CMK (cell line): ENCODE data around the gene PGF.

Experiments
- DNase-seq: peaks from one replicate; pipeline ENCODE4 v3.0.0-alpha.2; 2010; ENCODE audit warnings: low read depth

Gene PGF

DNA sequence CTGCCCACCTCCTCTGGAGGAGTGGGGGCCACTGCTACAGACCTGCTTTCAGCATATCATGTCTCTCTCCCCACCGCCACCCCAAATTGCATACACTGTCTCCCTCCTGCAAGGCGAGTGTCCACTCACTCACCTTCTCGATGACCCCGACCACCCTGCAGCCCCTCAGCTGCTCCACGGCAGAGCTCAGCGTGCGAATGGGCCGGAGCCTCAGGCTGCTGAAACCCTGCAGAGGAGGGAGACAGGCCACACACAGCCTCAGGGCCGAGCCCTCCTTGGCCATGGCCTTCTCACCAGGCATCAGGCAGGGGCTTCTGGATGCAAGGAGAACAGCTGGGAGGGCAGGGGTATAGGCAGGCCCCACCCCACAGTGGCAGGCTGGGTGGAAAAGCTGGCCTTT lies 37.0 kb downstream of the PGF start:
- no peak for DNase-seq

DNA sequence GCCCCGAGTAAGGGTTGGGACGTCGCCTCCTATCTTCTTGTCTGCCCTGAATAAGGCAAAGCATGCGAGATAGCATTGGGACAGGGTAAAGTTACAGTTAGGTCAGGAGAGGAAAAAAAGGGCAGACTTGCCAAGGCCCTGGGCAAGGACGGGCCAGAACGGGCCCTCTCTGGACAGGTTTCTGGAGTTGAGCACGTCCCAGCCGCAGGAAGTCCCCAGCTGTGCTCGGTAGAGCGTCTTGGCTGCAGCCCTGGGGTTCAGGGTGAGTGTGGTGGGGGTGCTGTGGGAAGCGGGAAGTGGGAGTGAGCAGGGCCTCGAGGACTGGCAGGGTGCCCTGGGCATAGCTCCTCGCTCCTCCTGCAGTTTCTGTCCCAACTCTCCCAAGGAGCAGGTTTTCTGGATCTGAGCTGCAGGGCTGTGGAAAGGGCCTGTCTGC lies 37.7 kb downstream of the PGF start:
- DNase-seq, result no peak

DNA sequence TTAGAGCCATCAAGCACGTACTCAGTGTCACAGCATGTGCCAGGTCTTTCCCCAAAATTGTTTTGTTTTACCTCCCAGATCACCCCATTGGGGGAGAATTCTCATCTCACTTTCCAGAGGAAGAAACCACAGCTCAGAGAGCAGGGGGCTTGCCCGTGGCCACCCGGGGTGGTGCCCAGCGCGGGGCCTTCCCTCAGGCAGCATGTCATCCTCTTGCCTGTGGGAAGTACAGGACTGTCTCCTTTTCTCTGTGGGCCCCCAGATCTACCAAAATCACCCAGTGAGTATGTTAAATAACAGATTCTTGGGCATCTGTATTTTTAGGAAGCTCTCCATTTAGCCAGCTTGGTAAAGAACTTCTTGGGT lies 38.2 kb downstream of the PGF start:
- DNase-seq, result no peak

DNA sequence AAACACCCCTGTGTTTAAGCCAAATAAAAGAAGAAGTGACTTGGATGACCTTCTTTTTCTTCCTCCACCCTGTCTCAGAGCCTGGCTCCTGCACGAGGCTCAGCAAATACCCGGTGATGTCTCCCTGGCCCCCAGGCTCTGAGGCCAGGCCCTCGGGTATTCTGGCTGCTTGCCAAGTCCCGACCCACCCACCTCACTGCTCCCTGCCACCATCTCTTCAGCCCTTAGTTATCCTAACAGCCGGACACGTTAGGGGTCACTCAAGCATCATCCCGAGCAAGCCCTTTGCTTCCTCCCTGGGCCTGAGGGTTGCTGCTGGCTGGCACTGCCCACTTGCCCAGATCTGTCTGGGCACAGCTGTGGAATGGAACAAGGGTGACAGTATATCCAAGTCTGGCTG lies 39.6 kb downstream of the PGF start:
- no peak for DNase-seq

DNA sequence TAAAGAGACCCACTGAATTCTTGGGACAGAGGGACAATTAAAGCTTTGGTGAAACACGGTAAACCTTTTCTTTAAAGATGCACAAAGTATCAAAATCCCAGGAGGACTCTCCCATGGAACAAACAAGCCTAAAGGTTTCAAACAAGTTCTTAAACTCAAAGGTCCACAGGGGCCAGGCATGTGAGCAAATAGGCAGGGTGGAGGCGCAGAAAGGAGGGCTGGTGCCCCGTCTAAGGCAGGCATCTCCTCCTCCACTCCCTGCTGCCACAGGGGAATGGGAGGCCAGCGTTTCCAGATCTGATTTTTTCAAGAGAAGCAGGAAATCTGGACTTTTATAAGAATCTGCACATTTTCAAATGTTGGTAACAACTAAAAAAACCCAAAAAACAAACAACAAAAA lies 40.0 kb downstream of the PGF start:
- DNase-seq, result no peak

DNA sequence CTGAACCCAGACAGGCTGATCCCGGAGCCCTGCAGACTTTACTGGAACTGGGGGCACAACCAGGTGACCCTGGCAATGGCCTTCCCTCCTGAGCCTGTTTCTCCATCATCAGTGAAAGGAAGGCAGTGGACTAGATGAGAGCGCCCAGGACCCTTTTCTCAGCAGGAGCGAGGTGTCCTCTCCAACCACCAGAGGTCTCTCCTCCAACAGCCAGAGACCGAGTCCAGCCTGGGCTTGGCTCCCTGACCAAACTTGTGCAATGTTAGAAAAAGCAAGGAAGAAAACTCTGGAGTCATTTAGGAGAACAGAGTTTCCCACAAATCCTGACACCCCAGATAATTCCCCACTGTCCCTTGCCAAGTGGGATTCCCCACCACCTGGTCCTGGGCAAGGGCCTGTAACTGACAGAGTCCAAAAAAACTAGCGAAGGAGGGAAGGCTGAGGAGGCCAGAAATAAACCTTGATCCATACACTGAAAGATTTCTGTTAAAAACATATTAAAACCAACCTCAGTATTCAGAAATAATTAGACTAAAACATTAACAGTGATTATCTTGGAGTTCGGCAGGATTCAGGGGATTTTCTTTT lies 41.3 kb downstream of the PGF start:
- DNase-seq, result no peak

DNA sequence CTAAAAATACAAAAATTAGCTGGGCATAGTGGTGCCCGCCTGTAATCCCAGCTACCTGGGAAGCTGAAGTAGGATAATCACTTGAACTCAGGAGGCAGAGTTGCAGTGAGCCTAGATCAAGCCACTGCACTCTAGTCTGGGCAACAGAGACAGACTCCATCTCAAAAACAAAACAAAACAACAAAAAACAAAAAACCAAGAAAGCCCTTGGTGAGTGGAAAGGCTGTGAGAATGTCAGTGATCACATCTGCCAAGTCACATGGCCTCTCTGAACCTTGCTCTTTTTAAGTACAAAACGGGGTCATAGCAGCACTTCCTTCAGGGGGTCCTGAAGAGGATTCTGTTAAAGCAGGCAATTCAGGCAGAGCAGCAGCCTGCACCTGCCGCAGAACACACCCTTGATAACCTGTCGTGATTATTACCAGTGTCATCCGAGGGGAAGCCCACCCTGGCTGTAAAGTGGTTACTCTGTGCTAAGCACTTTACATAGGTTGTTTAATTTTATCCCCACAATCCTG lies 41.9 kb downstream of the PGF start:
- DNase-seq, result no peak

DNA sequence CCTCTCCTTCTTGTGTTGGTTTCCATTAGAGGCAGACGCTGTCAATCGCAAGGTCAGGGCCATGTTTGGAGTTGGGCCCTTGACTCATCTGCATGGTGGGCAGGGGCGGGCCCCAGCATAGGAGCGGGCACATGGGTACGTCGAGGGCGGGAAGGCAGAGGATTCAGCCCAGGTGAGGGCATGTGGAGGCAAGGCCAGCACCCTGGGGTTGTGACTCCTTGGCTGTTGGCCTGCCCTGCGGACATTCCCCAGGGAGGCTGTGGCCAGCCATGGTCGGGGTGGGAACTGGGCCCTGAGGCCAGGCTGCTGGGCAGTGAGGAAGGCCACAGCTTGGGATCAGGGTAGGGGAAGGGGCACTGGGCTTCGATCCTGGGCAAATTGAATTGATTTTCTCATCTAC lies 42.6 kb downstream of the PGF start:
- no peak for DNase-seq

DNA sequence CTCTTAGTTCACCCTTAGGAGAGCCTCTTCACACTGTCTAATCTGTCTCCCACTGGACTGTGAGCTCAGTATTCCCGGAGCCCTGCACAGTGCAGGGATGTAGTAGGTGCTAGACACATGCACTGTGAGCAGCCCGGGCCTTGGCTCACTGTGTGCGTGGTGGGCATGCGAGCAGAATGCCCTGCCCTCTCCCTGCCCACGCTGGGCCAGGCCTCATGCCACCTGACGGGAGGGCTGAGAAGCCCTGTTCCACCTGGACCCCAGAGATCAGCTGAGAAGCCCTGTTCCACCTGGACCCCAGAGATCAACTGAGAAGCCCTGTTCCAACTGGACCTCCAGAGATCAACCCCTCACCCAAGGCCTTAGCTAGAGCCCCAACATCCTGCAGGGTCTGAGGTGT lies 43.3 kb downstream of the PGF start:
- DNase-seq, result no peak

DNA sequence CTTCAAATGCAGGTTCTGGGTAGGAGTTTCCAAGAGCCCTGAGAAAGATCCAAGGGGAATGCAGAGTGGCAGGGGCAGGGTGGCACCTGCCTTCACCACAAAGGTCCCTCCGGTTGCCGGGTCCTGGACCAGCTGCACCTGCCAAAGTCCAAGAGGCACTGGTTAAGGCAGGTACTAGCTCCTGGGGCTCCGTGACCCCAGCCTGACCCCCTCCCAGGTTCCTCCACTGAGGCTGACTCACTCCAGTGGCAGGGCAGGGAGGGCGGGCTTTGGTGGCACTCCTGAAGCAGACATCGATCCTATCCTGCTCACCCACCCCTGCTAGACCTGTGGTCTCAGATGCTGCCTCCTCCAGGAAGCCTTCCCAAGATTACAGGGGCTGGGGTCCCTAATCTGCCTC lies 43.7 kb downstream of the PGF start:
- no peak for DNase-seq

DNA sequence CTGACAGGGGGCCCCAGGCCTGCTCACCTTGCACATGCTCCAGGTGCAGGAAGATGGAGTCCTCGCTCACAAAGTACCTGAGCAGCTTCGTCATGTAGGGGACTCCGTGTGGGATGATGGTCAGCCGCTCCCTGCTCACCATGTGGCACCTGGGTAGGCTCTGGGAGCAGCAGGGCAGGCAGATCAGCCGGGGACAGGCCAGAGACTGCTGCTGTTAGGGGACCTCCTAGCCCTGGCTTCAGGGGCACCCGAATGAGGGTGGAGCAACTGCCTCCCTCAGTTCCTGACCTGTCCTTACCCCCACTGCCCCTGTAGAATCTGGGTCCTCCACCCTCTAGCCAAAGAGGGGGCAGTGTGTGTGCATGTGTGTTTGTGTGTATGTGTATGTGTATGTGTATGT lies 44.2 kb downstream of the PGF start:
- DNase-seq, result no peak

DNA sequence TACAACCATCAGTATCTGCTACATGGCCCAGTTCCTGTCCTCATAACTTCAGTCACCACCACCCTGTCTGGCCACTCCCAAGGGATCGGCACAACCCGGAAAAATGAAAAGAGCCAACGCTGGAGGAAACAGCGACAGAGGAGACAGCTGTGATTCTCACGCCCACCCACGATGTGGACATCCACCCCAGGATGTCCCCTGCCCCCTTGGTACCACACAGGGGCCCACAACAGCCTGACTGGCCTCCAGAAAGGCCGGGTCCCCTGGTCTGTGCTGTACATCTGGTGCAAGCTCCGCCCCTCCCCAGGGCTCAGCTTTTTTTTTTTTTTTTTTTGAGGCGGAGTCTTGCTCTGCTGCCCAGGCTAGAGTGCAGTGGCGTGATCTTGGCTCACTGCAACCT lies 44.8 kb downstream of the PGF start:
- no peak for DNase-seq

DNA sequence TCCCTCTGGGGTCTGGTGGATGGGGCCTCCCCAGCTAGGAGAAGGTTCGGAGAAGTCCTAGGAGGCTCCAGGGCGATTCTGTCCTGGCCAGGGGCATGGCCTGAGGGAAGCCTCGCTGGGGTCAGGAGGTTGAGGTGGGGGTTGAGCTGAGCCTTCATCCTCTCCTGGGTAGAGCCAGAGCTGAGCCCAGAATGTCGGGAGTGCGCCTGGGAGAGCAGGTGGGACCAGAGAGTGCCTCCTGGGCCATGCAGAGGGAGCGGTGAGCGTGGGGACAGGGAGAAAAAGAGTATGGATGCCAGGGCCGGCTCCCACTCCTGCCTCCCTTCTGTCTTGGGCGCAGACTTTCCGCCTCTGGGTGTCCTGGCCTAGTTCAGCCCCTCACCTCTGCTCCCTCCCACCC lies 45.5 kb downstream of the PGF start:
- DNase-seq, result no peak

DNA sequence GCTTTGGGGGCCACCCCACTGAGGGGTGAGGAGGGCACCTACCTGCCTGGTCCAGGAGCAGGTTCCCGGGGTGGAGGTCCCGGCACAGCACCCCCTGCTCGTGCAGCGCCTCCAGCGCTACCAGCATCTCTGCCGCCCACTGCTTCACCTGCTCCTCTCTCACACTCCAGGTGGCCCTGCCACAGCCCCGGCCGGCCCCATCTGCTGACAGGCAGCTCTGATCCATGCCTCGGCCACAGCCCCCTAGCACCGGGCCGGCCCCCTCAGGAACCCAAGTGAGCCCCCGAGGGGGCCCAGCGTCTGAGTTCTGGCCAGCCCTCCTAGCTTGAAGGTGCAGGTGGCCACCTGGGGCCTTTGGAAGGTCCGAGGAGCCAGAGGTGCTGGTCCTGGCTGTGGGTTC lies 45.9 kb downstream of the PGF start:
- no peak for DNase-seq

DNA sequence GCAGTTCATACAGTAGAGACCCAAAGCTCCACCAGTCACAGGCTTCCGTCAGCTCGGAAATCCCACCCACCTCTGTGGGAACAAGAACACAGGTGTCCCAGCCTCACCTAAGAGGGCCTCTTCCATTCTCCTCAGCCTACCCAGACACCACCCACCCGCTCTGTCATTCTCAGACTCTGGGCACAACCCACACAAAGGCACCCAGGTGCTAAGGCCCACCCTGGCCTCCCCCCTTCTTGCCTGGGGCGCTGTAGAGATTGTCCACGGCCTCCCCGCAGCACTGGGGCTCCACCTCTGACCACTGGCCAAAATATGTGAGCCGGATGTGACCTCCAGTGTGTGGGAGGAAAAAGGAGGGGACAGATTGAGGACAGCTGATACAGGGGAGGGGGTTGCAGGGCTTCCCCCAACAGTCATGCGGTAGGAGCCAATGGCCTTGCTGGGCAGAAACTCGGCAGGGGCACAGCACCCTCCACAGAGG lies 46.5 kb downstream of the PGF start:
- DNase-seq, result no peak

DNA sequence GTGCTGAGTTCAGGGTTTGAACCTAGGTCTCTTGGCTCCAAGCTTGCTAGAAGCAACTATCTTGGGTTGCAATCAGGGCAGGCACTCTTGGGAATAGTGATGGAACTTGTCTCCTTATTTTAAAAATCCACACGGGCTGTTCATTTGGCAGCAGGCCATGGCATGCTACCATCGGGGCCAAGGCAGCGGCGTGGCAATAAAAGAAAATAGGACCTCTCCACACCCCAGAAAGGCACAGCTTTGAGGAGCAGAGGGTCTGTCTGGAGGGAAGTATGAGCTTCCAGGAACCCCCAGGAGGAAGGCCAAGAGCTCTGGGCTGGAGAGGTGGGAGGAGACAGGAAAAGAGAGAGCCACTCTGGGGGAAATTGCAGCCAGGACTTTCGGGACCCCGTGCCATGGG lies 47.7 kb downstream of the PGF start:
- DNase-seq, result no peak

DNA sequence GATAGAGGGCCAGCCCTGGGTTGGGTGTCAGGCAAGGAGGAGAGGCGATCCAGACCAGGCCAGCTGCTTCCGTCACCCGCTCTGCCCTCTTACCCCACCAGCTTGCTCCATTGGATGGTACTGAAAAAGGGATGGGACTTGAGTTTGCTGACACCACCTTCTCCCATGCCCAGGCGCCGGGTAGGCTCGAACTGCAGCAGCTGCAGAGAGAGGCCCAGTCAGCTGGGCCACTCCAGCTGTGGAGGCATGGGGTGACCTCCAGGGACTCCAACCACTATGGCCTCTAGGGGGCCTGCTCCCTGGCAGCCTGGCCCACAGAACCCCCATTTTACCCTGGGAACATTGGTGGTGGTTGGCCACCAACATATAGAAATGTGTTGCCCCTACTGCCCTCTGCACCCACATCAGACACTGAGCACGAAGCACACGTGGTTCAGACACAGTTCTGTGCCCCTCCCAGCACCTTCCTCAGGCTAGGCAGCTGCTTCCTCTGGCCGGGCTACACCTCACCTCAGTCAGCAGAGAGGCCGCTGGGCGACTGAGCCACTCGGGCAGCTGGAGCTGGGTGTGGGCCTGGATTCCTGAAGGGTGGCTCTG lies 48.4 kb downstream of the PGF start:
- no peak for DNase-seq

DNA sequence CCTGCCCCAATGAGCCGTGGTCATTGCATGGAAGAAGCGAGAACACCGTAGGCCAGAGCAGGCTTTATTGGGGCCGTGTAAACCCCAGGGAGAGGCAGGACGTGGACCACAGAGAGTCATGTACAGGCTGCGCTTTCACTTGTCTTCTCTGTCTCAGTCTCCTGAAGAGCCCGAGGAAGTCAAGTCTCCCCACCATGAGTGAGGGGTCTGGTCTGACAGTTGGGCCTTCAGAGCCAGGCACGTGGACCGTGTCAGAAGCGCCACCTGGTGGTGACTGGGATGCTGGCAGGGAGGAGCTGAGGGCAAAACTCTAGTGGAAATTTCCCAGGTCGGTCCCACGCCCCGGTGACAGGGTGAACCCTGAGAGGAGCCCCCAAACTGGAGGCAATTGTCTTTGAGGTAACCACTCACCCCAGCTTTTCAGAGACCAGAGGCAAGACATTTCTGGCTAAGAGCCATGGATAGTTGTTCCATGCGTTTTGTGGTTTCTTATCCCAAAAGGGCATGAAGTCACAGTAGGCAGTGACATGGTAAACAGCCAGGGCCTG lies 49.7 kb downstream of the PGF start:
- DNase-seq, result no peak

DNA sequence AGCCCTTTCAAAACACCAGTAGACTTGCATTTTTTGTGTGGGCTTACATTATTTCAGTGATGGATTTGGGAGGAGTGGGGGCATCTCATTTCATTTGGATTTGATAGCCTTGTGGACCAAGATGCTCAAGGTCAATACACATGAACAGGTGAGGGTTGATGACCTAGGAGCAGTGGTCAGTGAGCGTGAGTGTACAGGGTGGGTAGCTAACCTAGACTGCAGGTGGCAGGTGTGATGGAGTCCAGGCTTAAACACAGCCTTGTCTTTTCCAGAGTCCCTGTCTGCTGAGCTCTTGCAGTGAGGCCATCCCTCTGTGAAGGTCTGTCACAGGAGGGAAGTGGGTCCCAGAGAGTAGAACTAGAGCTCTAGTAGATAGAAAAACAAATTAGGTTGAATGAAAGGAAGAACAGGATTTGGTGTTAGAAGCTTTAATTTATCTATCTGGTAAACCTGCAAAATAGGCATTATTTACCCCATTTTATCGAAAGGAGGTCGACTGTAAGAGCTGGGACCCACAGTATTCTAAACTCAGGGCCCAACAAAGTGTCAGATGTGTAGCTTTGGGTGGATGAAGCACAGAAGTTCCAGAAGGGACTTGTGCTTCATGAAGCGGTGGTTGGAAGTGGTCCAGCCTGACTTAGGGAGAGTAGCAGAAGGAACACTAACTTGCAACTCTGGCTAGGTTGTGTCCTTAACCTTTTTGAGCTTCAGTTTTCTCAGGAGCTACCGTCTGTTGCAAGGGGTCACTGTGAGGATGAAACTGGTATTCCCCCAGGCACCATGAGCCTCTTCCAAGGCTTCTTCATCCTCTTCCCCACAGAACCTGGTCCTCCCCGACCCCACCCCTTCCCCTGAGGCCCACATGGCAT lies 50.5 kb downstream of the PGF start:
- DNase-seq, result no peak

DNA sequence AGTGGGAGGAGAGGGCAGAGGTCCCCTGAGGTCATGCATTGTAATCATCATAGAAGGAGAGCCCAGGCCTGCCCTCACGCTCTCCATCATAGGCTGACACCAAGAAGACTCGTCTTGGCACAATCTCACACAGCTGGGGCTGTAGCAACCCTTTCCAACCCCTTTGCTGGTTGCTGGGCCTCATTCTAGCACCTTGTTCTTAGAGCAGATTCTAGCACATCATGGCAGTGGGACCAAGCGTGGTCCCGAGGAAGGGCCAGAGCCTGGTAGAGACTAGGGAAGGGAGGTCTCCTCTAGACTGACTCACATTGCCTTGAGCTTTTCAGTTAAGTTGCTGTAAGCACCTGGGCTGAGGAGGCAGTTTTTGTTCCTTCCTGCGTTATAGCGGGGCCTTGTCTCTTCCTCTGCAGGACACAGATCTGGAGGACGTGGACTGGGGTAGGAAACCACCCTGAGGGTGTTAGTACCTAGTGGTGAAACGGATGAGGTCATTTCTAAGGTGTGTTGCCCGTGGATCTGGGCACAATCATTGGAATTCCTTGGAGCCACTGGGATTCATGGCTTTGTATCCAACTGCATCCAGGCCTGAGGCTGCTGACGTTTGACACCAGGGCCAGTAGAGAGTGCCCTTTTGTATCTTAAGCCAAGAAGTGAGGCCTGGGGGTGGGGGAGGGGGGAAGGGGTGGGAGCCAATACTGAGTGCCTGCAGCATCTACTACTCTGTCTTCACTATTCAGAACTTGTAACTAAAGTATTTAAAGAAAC lies 52.3 kb downstream of the PGF start:
- DNase-seq, result no peak

DNA sequence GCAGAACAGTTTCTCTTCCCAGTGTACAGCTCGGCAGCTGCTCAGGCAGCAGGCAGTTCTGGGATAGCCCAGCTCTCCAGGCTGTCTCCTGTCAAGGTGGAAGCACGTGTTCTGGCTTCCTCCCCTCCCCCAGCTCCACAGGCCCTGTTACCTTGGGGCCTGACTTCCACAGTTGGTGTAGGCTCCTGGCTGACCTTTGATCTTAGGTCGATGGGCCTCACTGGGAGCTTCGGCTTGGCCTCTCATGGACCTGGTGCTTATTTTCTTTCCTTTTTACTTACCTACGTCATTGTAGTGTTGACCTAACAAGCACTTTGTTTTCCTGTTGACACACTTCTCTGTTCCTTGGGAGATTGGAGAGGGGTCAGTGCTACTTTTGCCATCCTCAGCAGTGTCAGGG lies 56.7 kb downstream of the PGF start:
- DNase-seq, result no peak

DNA sequence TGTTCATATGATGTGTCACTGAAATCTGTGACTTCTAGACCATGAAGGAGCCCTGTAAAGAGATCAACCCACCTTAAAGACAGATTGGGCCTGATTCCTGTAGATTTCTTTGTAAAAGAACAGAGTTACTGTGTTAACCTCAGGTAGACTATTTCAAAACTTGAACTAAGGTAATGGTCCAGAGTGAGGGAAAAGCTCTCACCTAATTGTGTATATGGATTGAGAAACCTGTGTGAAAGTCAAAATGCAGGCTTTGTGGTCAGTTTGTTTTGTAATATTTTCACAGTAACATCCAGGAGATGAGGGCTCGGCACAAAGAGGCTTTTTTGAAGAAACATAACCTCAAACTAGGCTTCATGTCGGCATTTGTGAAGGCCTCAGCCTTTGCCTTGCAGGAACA lies 57.3 kb downstream of the PGF start:
- no peak for DNase-seq
